Astrocyte (in vitro differentiated cells and primary cell): ENCODE results near the gene GRID2.
A peak's percentile ranks its signal among the peaks of the same experiment; 100 is the strongest.

Experiments used
- EZH2 ChIP-seq: IDR thresholded peaks from 2 replicates; pipeline ENCODE4 v1.6.1; 2012; ENCODE audit warnings: mild to moderate bottlenecking, low read length, inconsistent platforms; ENCODE audit not compliant: insufficient read depth
- TF ChIP-seq, protein P1 (sequence below): IDR thresholded peaks from 2 replicates; pipeline ENCODE4 v1.5.1; 2011; ENCODE audit warnings: low read depth, mild to moderate bottlenecking, inconsistent platforms, low read length, moderate library complexity; ENCODE audit not compliant: insufficient read depth

- TF ChIP-seq, protein P1, sequence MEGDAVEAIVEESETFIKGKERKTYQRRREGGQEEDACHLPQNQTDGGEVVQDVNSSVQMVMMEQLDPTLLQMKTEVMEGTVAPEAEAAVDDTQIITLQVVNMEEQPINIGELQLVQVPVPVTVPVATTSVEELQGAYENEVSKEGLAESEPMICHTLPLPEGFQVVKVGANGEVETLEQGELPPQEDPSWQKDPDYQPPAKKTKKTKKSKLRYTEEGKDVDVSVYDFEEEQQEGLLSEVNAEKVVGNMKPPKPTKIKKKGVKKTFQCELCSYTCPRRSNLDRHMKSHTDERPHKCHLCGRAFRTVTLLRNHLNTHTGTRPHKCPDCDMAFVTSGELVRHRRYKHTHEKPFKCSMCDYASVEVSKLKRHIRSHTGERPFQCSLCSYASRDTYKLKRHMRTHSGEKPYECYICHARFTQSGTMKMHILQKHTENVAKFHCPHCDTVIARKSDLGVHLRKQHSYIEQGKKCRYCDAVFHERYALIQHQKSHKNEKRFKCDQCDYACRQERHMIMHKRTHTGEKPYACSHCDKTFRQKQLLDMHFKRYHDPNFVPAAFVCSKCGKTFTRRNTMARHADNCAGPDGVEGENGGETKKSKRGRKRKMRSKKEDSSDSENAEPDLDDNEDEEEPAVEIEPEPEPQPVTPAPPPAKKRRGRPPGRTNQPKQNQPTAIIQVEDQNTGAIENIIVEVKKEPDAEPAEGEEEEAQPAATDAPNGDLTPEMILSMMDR, result peak; percentile 43
- TF ChIP-seq EZH2, result no peak
Measured at GRCh38 chr4:93199492-93199891, 895.7 kb downstream of the GRID2 start.
